GM19025 (cell line): ENCODE results near the gene SECISBP2.
A peak's percentile ranks its signal among the peaks of the same experiment; 100 is the strongest.
"Not testable (repeated sequence)": the region's sequence is repeated elsewhere in the genome, so short reads cannot be mapped to it uniquely, and the experiment has no call there.

Experiments
- ATAC-seq: cut with Tn5 transposase; IDR thresholded peaks from one replicate; pipeline ENCODE4 v1.9.1; 2021; ENCODE audit warnings: mild to moderate bottlenecking, low read depth, moderate library complexity; ENCODE audit not compliant: unreplicated experiment

SECISBP2 gene

GRCh38 chr9:89318123-89319014 is at the start of gene SECISBP2:
Gene SECISBP2 (plus strand): TSS chr9:89318500. CDS start chr9:89318577, 77 bp downstream.
- ATAC-seq: peak; percentile 91

GRCh38 chr9:89273528-89274279 is 44.6 kb upstream of the SECISBP2 start:
- ATAC-seq: no peak

- ATAC-seq: no peak
These were observed 43.5 kb upstream of the SECISBP2 start for GRCh38 chr9:89274838-89275237.

GRCh38 chr9:89276040-89276439 is 42.3 kb upstream of the SECISBP2 start:
- not testable (repeated sequence) for ATAC-seq

- no peak for ATAC-seq
These were observed 41.3 kb upstream of the SECISBP2 start for GRCh38 chr9:89277043-89277442.

- ATAC-seq: no peak
These were observed 40.8 kb upstream of the SECISBP2 start for GRCh38 chr9:89277454-89277853.

- ATAC-seq: no peak
These were observed 39.7 kb upstream of the SECISBP2 start for GRCh38 chr9:89278551-89278950.

GRCh38 chr9:89278997-89279739 is 39.1 kb upstream of the SECISBP2 start:
- ATAC-seq: no peak

GRCh38 chr9:89281106-89281505 is 37.2 kb upstream of the SECISBP2 start:
- ATAC-seq: no peak

- not testable (repeated sequence) for ATAC-seq
These were observed 35.9 kb upstream of the SECISBP2 start for GRCh38 chr9:89282248-89282968.

GRCh38 chr9:89284076-89284475 is 34.2 kb upstream of the SECISBP2 start:
- no peak for ATAC-seq

- ATAC-seq: no peak
These were observed 26.6 kb upstream of the SECISBP2 start for GRCh38 chr9:89291741-89292140.

- no peak for ATAC-seq
These were observed 25.3 kb upstream of the SECISBP2 start for GRCh38 chr9:89293014-89293413.

GRCh38 chr9:89295400-89295799 is 22.9 kb upstream of the SECISBP2 start:
- no peak for ATAC-seq

- ATAC-seq: not testable (repeated sequence)
These were observed 16.3 kb upstream of the SECISBP2 start for GRCh38 chr9:89301996-89302395.

- no peak for ATAC-seq
These were observed 14.1 kb upstream of the SECISBP2 start for GRCh38 chr9:89304020-89304833.

- ATAC-seq: no peak
These were observed 13.5 kb upstream of the SECISBP2 start for GRCh38 chr9:89304834-89305188.

- ATAC-seq: no peak
These were observed 12.4 kb upstream of the SECISBP2 start for GRCh38 chr9:89305868-89306267.

- ATAC-seq: no peak
These were observed 9.1 kb upstream of the SECISBP2 start for GRCh38 chr9:89309166-89309565.
